SK-N-SH treated with all-trans-retinoic acid at 6 μM for 48 hours (cell line): ENCODE measurements around the gene UBL4B.

Experiments
- ARNTL ChIP-seq: fragments of 450-650 bp; formaldehyde crosslinking; IDR thresholded peaks from 2 replicates; pipeline ENCODE4 v1.5.0; 2020; ENCODE audit warnings: low read depth, mild to moderate bottlenecking, moderate library complexity, borderline replicate concordance
- TOX ChIP-seq: fragments of 250-450 bp; sonication (Bioruptor Pico); IDR thresholded peaks from 2 replicates; pipeline ENCODE4 v1.8.0; 2021; ENCODE audit warnings: mild to moderate bottlenecking, moderate library complexity, borderline replicate concordance
- TSHZ2 ChIP-seq: fragments of 250-450 bp; sonication (Bioruptor Pico); IDR thresholded peaks from 2 replicates; pipeline ENCODE4 v1.5.0; 2020; ENCODE audit warnings: mild to moderate bottlenecking, moderate library complexity

GRCh38 chr1:110161849-110162248, 49.6 kb downstream of the UBL4B start:
- TF ChIP-seq ARNTL (CRISPR knock-in tag) (no peak), TSHZ2 (no peak), TOX (CRISPR knock-in tag) (no peak)
